ENCODE measurements around the gene ABLIM2. TPM values are rescaled to one million over a fixed set of nuclear protein-coding genes. Genes with fewer than 3 reads are reported as not detected.

The ABLIM2 gene
- total RNA-seq, 1 donor from 2014 or later: 5.0 TPM

DNA sequence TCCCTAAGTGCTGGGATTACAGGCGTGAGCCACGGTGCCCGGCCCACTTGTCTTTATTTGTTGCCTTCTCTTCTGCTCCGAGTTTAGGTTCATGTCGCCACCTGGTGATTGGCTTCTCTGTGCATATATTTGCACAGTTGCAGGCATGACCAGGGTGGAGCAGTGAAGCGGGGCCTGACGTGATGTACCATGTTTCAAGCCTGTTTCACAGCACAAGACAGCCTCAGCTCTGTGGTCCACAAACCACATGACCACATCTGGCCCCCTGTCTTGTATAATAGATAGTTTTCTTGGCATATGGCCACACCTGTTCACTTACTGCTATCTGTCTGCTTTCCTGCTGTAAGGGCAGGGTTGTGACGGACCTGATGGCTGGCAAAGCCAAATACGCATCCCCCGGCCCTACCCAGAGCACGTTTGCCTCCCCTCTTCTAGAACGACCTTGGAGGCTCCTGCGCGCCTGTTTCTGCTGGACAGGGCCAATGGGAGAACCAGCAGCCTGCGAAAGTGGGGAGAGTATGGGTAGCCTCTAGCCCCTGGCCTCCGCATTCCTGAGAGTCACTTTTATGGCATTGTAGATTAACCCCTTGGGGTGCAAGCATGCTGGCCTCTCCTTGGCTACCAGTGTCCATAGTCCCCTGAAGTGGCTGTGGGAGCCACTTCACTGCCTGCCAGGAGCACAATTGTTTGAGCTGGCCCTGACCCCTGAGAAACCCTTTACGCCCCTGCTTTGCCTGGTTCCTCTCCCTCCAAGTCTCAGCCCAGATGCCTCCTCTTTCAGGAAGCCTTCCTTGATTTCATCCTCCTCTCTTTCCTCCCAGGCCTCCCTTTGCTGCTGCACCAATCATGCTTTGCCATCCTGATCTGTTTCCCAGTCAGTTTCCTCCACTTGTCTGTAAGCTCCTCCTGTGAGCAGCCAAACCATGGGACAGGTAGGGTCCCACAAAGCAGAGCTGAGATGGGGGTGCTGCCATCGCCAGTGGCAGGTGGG, 34.4 kb upstream of the ABLIM2 start:
- DNase-seq: peak; percentile 26

DNA sequence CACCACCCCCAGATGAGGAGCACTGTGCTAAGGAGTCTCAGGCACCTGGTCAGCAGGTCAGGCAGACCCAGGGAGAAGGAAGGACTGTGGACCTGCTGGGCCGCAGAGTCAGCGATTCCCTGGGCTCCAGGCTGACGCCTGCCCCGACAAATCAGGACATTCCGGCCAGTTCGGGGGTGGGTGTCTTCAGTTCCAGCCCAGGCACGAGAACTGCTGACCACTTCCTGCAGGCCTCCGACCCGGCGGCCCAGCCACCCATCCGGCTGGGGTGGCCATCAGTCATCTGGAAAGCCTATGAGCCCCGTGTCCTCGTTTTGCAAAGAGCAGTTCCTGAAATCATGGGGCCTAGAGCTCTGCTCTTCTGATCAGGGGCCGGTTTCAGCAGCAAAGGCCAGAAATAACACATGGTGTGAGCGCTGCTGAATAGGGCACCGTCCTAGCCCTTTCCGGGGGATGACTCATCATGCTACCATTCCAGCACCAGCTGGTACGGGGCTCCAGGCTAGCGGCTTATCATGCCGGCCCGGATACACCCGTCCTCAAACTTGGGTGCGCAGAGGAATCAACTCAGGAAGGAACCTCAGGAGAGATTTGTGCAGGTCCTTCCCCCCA, 32.6 kb upstream of the ABLIM2 start:
- DNase-seq: peak; percentile 30

DNA sequence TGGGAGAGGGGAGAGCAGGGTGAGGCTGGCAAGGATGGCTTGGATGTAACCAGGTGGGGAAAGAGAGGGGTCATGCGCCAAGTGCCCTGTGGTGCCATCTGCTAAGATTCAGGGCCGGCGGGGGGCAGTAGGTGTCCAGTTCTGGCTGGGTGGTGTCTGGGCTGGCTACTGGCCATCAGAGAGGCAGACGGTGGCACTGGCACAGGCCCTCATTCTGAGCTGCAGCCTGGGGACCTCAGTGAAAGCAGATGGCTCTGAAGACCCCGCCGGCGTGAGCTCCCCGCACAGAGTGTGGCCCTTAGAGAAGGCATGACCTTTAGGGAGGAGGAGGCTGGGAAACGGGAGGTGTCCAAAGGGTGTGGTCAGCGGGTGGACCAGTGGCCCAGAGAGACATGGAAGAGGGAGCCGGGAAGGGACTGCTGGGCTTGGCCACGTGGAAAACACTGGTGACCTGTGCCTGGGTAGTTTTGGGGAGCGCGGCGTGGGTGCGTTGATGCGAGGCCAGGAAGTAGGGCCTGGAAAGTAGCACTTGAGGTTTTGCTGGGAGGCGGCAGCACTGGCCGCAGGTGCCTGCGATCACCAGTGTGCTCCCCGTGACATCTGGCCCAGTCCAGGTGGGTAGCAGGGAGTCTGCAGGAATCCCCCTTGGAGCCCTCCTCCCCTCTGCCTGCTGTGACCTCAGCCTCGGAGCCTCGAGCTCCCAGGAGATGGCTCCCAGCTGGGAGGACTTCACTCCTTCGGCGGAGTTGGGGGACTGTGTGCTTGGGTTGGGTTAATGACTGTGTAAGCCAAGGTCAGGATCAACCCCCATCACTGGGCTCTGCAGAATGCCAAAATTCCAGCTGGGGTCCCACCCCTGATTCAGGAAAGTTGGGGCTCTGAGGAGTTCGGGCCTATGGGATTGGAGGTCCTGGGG, 31.2 kb upstream of the ABLIM2 start:
- DNase-seq: no peak

DNA sequence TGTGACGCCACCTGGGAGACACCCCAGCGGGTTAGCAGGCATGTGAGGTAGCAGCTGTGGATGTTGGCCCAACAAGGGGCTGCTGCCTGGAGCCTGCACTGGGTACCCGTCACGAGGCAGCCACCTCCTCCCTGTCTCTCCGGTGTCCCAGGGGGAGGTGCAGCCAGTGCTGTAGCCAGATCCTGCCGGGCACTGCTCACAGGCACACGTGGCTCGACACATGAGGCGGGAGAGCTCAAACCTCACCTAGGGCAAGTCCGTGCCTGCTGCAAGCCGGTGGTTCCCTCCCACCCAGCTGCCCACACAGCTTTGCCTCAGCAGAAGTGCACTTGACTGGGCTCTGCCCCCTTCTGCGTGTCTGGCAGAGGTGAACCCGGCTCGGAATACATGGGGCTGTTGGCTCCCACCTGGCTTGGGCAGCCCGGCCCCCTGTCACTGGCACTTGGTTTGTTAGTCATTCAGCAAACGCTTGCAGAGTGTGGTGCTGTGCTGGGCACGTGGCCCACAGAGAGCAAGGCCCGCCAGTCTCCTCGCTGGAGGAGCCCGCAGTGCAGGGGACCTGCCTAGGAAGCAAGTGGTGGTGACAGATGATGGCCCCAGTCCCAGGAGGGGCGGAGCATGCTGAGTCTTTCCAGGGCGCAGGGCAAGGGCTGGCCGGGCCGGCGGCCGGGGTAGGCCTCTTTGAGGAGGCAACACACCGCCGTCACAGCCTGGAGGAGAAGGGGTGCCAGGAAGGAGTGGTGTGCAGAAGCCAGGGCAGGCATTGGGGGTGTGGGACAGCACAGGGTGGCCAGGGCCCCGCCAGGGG, 30.3 kb upstream of the ABLIM2 start:
- DNase-seq: no peak

DNA sequence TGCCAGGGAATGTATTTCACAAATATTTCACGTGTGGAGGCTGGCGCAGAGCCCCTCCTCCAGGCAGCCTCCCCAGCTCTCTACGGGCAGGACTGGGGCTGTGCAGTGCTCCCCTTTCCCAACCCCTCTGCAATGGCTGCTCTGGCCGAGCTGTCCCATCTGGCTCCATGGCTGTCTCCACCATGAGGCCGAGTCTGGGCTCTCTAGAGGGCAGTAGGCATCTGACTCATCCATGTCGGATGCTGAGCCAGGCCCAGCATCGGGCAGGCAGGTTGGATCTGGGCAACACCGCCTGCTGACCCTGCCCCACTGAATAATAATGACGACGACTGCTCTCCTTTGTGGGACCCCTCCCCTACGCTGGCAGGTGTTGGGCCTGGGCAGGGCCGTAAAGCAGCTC, 29.5 kb upstream of the ABLIM2 start:
- DNase-seq: no peak

DNA sequence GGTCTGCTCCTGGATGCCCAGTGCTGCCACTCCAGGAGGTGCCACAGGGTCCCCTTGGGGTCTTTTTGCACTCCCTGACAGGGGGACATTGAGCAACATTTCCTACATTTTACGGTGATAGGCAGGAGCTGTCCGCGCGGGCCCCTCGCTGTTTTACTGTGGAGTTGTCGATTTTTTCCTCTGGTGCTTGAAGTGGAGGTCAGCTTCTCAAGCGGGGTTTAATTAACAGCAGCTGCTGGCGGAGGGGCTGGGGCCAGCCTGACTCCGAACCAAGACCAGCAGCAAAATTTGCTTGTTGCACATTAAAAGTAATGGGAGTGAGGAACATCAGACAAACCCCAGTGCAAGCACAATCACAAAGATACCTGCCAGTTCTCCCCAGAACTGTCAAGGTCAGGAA, 27.3 kb upstream of the ABLIM2 start:
- DNase-seq: no peak

DNA sequence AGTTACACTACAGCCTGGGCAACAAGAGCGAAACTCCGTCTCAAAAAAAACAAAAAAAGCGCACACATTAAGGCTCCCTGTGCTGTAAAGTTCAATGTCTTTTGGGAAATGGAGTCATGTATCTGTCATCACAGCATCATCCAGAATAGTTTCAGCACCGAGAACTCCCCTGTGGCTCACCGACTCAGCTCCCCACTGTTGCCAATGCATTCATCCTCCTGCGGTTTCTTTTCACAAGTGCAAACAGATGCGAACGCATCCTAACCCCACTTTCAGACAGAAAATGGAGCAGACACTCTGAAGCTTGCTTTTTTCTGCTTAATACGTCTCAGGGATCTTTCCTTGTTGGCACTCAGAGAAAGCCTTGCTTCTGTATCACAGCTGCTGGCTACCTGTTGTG, 26.7 kb upstream of the ABLIM2 start:
- DNase-seq: peak; percentile 34

DNA sequence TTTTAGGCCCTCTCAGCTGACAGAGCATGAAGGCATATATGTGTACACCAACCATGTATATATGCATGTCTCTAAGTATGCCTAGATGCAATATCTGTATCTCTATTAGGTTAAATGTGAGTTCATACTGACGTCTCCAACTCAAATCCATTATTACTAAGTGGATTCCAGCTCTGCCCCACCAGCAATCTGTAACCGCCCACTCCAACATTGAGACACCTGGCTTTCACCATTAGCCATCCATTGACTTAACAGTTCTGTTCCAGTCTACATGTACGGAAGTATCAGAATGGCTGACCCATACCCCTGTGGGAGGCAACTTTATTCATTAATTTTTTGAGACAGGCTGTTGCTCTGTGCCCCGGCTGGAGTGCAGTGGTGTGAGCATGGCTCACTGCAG, 25.4 kb upstream of the ABLIM2 start:
- DNase-seq: no peak

DNA sequence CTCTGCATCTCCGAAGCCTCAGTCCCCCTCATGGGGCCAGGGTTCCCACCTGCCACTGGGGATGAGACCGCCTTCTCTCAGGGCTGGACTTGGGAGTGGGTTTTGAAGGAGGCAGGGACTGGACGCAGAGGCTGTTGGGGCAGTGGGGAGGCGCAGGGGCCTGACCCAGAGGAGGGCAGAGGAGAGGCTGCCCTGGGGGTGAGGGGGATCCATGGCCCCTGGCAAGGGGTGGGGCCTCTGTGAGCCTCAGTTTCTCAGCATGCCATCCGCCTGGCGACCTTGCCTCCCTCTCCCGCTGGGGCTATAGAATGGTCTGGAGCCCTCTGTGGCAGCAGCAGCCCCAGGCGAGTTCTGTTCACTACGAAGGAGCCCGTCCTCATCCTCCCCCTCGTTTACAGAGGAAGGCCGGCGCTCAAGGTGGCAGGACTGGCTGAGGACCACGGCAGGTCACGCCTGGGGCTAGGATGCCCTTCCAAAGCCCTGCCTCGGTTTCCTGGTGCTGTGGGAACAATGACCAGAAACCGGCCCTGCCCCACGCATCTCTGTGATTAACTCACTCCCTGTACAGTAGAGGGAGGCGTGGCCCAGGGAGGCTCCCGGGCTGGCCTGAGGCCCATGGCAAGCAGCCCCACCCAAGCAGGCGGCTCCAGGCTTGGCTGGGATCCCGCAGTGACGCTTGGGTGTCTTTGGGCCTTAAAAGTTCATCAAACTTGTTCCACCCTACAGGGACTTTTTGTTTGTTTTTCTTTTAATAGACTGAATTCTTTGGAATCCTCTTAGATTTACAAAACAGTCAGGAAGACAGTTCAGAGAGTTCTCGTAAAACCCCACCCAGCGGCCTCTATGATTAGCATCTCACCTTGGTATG, 24.5 kb upstream of the ABLIM2 start:
- peak; percentile 33 for DNase-seq

DNA sequence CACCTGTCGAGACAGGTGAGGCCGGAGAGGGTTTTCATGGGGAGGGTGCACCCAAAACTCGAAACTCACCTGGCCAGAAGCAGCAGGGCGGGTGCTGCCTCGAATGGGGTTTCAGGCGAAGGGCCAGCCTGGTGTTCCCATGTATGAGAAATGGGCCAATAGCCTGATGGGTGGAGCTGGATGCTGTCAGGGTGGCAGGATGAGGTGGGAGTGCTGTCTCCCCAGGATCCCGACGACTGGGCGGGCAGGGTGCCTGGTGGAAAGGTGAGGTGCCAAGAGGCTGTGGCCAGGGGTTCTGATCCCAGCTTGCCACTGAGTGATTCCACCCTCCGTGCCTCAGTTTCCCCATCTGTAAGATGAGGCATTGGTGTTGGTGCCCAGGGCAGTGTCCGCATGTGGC, 23.7 kb upstream of the ABLIM2 start:
- no peak for DNase-seq

DNA sequence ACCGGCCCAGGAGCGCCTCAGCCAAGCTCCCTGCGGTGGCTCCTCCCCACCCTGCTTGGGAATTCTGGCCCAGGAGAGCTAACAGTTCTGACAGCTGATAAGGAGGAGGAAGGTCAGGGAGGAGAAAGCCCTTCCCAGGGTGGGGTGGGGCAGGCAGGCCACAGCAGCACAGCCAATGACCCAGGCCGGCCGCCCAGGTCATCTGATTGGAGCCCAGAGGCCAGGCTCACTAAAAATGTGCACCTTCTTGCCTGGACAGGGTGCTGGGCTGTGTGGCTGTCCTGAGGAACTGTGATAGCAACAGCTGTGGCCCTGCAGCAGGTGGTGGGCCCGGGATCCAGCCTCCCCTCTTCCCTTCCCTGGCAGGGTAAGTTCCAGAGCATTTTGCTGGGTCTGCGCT, 23.2 kb upstream of the ABLIM2 start:
- DNase-seq: no peak

DNA sequence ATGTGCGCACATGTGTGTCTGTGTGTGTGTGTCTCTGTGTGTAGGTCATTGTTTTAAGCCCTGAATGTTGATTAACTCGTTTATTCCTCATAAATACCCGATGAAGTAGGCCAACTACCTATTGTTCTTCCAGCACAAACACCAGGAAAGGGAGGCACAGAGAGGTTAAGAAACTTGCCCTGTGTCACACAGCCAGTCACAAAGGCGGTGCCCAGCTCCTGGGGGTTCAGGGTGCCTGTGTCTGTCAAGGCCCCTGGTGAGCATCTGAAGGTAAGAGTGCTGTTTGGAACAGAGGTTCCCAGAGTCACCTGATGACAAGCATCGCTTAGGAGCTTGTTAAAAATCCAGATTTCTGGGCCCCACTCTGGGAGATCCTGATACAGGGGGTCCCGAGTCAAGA, 22.5 kb upstream of the ABLIM2 start:
- no peak for DNase-seq

DNA sequence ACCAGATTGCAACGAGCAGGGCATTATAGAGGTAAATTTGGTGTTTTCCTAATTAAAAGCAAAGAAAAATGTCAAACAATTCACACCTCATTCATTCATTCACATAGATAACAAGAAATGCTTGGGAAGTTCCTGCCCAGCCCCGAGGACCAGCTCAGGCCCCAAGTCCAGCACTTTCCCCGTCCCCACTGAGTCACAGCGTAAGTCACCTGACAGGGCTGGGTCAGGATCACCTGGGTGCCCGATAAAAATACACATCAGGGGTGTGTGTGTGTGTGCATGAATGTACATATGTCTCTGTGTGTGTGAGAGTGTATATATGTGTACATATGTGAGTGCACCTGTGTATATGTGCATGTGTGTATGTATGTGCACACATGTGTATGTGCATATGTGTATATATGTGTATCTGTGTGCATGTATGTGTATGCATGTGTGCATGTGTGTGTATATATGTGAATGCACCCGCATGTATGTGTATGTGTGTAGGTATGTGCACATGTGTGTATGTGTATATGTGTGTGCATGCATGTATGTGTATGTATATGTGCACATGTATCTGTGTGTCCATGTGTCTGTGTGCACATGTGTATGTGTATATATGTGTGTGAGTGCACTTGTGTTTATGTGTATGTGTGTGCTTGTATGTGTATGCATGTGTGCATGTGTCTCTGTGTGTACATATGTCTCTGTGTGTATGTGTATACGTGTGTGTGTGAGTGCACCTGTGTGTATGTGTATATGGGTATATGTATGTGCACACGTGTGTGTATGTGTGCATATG, 21.9 kb upstream of the ABLIM2 start:
- no peak for DNase-seq

DNA sequence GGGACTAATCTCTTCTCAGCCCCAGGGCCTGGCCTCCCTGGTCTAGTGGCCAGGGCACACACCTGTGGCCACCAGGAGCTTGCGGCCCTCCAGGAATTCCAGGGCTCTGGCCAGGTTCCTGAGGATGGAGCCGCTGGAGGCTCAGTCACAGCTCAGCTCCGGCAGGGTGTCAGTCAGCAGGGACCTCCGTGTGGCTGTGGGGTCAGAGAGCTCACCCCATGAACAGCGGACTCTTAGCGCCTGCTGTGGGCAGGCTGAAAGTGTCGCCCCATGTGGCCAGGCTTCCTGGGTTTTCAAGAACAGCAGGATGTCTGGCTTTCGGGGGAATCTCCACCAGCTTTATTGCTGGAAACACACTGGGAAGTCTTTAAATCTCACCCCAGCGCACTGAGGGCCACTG, 21.2 kb upstream of the ABLIM2 start:
- DNase-seq: no peak

DNA sequence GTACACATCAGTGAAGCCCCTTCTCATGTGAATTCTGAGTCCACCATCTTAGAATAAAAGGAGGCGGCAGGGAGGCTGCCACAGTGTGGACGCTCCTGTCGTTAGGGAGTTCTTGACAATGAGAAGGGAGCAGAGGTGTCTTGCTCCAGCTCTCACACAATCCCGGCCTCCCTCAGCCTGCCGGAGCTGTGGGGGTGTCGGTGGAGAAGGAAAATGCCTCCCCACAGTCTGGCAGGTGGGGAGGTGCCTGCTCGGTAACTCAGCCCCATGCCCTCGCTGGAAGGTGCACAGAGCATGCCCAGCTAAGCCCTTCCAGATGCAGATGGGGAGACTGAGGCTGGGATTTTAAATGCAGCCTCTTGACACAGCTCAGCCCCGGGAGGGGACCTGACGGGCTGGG, 20.5 kb upstream of the ABLIM2 start:
- no peak for DNase-seq

DNA sequence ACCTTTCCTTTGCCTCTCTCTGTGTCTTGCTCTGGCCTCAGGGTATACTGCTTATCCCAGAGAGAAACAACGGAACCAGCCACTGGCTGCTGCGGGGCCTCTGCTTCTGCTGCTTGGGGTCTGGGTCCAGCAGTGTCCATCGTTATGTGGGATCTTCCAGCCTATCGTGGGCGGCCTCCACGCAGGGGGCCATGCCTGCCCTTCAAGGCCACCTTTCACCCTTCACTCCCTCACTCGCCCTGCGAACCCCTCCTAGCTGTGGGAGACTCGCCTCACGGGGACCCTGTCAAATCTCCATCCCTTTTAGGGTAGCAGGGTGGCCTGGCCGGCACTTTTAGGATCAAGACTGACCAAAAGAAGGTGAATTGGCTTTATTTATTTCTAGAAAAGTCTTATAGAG, 19.3 kb upstream of the ABLIM2 start:
- no peak for DNase-seq

DNA sequence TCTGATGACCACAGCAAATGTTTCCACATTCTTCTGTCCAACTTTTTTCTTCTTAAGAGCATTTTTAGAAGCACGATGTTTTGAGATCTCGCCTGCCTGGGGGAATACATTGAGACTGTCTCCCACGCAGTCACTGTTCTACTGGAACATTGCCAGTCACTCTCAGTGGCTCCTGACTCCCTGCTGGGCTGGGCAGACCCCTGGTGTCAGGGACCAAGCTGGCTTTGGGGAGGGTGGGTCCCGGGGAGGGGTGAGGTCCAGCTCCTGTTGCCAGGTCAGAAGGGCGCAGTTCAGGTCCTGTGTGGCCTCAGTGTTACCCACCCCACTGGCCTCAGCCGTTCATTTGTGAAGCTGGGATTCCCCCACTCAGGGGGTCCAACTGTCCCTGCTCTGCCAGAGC, 18.9 kb upstream of the ABLIM2 start:
- DNase-seq: no peak

DNA sequence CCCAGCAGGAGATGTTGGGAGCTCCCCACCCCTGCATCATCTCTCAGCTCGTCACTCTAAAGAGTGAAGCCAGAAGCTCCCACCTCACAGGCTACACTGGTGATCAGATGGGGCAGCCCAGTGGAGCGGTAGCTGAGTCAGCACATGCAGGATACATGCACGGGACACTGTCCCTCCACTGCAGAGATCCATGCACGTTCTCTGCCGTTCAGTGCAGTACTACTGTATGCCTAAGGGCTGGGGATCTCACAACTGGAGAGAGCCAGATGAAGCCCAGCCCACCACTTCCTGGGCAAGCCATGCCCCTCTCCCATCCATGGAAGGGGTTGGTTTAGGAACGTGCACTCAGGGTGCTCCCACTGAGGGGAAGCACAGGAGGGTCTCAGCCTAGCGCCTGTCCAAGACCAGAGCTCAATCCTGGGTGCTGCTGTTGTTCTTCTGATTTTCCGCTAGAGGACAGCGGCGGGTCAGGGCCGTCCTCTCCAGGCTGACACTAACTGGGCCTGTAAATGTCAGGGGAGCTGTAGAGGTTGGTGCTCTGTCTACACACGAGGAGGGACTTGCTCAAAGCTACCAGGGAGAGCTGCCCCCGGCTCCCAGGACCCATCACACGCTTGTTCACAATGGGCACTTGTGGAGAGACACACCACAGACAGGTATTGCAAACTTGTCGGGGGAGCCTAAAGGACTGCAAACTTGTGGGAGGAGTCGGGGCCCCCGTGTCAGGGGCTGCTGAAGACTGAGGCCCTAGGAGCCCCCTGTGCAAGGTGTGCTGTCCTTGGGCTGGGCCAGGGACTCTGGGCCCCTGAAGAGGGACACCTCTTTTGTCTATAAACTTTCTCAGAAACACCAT, 18.2 kb upstream of the ABLIM2 start:
- peak; percentile 10 for DNase-seq

DNA sequence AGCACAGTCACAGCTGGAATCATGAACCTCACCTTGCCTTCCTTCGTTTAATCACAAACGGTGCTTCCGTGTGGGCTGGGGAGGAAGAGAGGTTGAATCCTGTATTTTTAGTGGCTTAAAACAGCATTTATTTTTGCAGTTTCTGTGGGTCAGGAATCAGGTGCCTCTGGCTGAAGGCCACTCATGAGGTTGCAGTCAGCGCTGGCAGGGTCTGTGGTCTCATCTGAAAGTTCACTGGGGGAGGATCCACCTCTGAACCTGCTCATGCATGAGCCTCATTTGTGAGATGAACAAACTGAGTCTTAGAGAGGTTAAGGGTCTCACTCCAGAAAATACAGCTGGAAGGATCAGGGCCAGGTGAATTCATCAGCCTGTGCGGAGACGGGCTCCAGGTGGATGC, 17.1 kb upstream of the ABLIM2 start:
- no peak for DNase-seq
